ENCODE measurements around the gene ATXN2. TPM values are rescaled to one million over a fixed set of nuclear protein-coding genes. Genes with fewer than 3 reads are reported as not detected.

ATXN2 gene
- total RNA-seq, 1 experiment from 2014 or later = 17.2 TPM

- DNase-seq (no peak), ATAC-seq (no peak)
- H3K9ac ChIP-seq (ENCODE audit: low read length) = no peak overlapping the region
- no peak for TF ChIP-seq EZH2 (IDR thresholded peaks at IDR 0.05; ENCODE audit: low read length, unreplicated experiment)
- TF ChIP-seq CTCF (conservative IDR thresholded peaks at IDR 0.05; ENCODE audit: low read depth, low read length) = no peak
- no peak for TF ChIP-seq EZH2phosphoT487 (IDR thresholded peaks at IDR 0.05; ENCODE audit: borderline replicate concordance, low read length)
- no peaks in the 10 kb centered on the region for H4K20me1 ChIP-seq (ENCODE audit: low read length)
- H3F3A ChIP-seq (ENCODE audit: low read length, unreplicated experiment) = no peaks in the 10 kb centered on the region
- peaks cover 9% of the 10 kb centered on the region; the same call in 1 of the 2 replicates for H3K4me1 ChIP-seq (ENCODE audit: insufficient read depth, low read length)
- no peak overlapping the region for H3K4me2 ChIP-seq (ENCODE audit: low read length)
- ChIA-PET POLR2A (ENCODE audit: unreplicated experiment) (no interaction called here), CTCF (no interaction called here)
- H3K9me2 ChIP-seq (replicated peaks; ENCODE audit: low read length) = no peaks in the 10 kb centered on the region
- H3K79me2 ChIP-seq (ENCODE audit: low read length) = no peaks in the 10 kb centered on the region
- H3K4me3 ChIP-seq (ENCODE audit: low read length) = no peak overlapping the region
- intact Hi-C loops (cut with micrococcal nuclease) = no loop called here
- H2AFZ ChIP-seq (ENCODE audit: low read length) = no peak overlapping the region
- BruUV-seq (replicated peaks) = no TSS peak
- H3K36me3 ChIP-seq (ENCODE audit: low read depth, low read length) = peaks cover 45% of the 10 kb centered on the region
- no peak overlapping the region for H3K27ac ChIP-seq (ENCODE audit: low read length)
- no peaks in the 10 kb centered on the region for H3K27me3 ChIP-seq (ENCODE audit: low read length)
- H3K9me3 ChIP-seq (ENCODE audit: low read length) = no peaks in the 10 kb centered on the region
Observed at GRCh38 chr12:111488798-111489197, 110.3 kb downstream of the ATXN2 start.

GRCh38 chr12:111488271-111488670 lies 110.8 kb downstream of the ATXN2 start:
- ChIA-PET CTCF (no interaction called here), POLR2A (ENCODE audit: unreplicated experiment) (no interaction called here)
- Histone ChIP-seq H3K4me1 (ENCODE audit: insufficient read depth, low read length) (peaks cover 7% of the 10 kb centered on the region; the same call in 1 of the 2 replicates), H3K9me3 (ENCODE audit: low read length) (no peaks in the 10 kb centered on the region), H3K4me2 (ENCODE audit: low read length) (no peak overlapping the region), H3K27me3 (ENCODE audit: low read length) (no peaks in the 10 kb centered on the region), H3K27ac (ENCODE audit: low read length) (no peak overlapping the region), H3K4me3 (ENCODE audit: low read length) (no peak overlapping the region), H3K79me2 (ENCODE audit: low read length) (no peaks in the 10 kb centered on the region), H3K9ac (ENCODE audit: low read length) (no peak overlapping the region), H2AFZ (ENCODE audit: low read length) (no peak overlapping the region), H3K9me2 (replicated peaks; ENCODE audit: low read length) (no peaks in the 10 kb centered on the region), H4K20me1 (ENCODE audit: low read length) (no peaks in the 10 kb centered on the region), H3F3A (ENCODE audit: low read length, unreplicated experiment) (no peaks in the 10 kb centered on the region), H3K36me3 (ENCODE audit: low read depth, low read length) (peaks cover 45% of the 10 kb centered on the region)
- BruUV-seq (replicated peaks) = no TSS peak
- ATAC-seq (no peak), DNase-seq (no peak)
- no peak for TF ChIP-seq EZH2phosphoT487 (IDR thresholded peaks at IDR 0.05; ENCODE audit: borderline replicate concordance, low read length)
- no peak for TF ChIP-seq EZH2 (IDR thresholded peaks at IDR 0.05; ENCODE audit: low read length, unreplicated experiment)
- TF ChIP-seq CTCF (conservative IDR thresholded peaks at IDR 0.05; ENCODE audit: low read depth, low read length) = no peak
- intact Hi-C loops (cut with micrococcal nuclease) = no loop called here

GRCh38 chr12:111482462-111482861 lies 116.7 kb downstream of the ATXN2 start:
- Histone ChIP-seq H3K9me2 (replicated peaks; ENCODE audit: low read length) (no peaks in the 10 kb centered on the region), H3K9ac (ENCODE audit: low read length) (no peak overlapping the region), H3K4me3 (ENCODE audit: low read length) (no peak overlapping the region), H2AFZ (ENCODE audit: low read length) (no peak overlapping the region), H3K79me2 (ENCODE audit: low read length) (no peaks in the 10 kb centered on the region), H3K4me1 (ENCODE audit: insufficient read depth, low read length) (no peaks in the 10 kb centered on the region), H3K4me2 (ENCODE audit: low read length) (no peak overlapping the region), H3F3A (ENCODE audit: low read length, unreplicated experiment) (peaks cover 3% of the 10 kb centered on the region), H3K9me3 (ENCODE audit: low read length) (no peaks in the 10 kb centered on the region), H3K27ac (ENCODE audit: low read length) (no peak overlapping the region), H4K20me1 (ENCODE audit: low read length) (no peaks in the 10 kb centered on the region), H3K36me3 (ENCODE audit: low read depth, low read length) (peaks cover 32% of the 10 kb centered on the region), H3K27me3 (ENCODE audit: low read length) (no peaks in the 10 kb centered on the region)
- POLR2A ChIA-PET (ENCODE audit: unreplicated experiment) = no interaction called here
- no peak for TF ChIP-seq EZH2 (IDR thresholded peaks at IDR 0.05; ENCODE audit: low read length, unreplicated experiment)
- TF ChIP-seq CTCF (conservative IDR thresholded peaks at IDR 0.05; ENCODE audit: low read depth, low read length) = peak; percentile 59
- no TSS peak for BruUV-seq (replicated peaks)
- ATAC-seq = peak; percentile 40; the same call in 1 of the 2 replicates
- peak; percentile 12 for DNase-seq
- intact Hi-C loops (cut with micrococcal nuclease) = no loop called here
- CTCF ChIA-PET = interaction anchor here (0.6 to 1.4 kb wide), 5 partner anchors 25 to 290 kb away, joined by 3 to 8 read pairs (median 3); no protein-coding TSS in a partner anchor
